SK-N-DZ (cell line): ENCODE data around the gene FCRL6.

Experiments used
- DNase-seq: peaks from one replicate; pipeline ENCODE4 v3.0.0-alpha.2; 2015; ENCODE audit warnings: low spot score

The FCRL6 gene

DNA sequence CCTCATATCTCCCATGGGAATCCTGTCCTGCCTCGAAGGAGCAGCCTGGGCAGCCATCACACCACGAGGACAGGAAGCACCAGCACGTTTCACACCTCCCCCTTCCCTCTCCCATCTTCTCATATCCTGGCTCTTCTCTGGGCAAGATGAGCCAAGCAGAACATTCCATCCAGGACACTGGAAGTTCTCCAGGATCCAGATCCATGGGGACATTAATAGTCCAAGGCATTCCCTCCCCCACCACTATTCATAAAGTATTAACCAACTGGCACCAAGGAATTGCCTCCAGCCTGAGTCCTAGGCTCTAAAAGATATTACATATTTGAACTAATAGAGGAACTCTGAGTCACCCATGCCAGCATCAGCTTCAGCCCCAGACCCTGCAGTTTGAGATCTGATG is 33.2 kb downstream of the FCRL6 start:
- DNase-seq, result no peak

DNA sequence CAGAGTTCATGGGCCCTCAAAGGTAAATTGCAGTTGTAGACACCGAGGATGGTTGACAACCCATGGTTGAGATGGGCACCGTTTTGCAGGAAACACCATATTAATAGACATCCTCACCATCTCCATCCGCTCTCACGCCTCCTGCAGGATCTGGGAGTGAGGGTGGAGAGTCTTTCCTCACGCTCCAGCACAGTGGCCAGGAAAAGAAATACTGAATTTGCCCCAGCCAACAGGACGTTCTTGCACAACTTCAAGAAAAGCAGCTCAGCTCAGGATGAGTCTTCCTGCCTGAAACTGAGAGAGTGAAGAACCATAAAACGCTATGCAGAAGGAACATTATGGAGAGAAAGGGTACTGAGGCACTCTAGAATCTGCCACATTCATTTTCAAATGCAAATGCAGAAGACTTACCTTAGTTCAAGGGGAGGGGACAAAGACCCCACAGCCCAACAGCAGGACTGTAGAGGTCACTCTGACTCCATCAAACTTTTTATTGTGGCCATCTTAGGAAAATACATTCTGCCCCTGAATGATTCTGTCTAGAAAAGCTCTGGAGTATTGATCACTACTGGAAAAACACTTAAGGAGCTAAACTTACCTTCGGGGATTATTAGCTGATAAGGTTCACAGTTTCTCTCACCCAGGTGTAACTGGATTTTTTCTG is 33.8 kb downstream of the FCRL6 start:
- no peak for DNase-seq

DNA sequence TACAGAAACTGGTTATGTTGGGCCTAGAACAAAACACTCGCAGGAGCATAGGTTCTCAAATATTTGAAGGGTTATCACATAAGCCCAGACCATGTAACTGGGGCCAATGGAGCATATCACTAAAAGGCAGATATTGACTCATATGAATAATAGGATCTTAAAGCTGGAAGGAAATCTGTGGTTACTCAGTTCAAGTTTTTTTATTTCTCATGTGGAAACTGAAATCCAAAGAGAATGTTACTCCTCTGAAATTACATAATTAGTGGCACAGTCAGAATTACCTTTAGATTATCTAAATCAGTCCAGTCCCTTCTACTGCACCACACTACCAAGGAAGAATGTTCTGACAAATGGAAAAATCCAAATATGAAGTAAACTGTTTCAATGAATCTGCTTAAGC is 36.6 kb downstream of the FCRL6 start:
- no peak for DNase-seq

DNA sequence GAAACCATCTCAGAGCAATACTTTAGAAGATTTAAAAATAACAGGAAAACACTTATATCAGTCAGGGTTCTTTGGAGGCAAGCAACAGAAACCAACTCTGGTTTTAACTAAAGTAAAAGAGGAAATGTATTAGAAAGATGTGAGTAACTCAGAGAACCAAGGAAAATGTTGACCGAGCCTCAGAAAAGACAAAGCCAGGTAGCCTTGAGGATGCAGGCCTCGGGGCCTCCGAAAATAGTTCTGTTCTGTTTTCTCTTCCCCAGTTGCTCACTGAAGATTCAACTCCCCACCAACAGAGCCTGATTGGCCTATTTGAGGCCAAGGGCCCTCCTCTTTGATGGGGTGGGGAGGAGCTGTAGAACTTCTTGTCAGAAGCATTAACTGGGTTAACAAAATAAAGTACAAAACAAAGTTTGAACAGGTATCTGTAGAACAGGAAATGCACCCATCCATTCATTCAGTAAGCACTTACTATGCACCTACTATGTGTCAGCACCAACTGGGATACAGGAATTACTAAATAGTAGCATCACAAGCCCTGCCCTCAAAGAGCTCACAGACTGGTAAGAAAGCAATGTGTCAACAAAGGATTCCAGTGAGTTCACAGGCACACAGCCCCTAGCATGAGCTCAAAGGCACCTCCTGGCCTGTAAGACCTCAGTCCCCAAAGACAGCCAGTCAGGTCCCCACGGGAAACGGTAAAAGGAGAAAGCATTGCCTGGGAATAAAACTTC is 37.1 kb downstream of the FCRL6 start:
- no peak for DNase-seq

DNA sequence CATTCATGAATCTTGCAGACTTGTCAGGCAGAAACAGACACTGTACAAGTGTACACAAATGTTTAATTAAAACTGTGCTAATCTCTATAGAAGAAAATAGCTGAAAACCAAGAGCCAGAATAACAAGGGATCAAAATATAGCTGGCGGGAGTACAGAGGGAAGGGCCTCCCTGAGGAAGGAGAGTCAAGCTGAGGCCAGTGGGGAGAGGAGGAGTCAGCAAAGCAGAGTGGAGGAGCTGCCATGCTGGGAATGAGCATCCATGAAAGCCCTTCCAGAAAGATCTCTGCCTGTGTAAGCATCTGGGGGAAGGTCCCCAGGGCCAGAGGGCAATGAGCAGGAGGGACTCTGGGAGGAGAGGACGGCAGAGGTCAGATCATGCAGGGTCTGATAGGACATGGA is 39.6 kb downstream of the FCRL6 start:
- DNase-seq, result no peak

DNA sequence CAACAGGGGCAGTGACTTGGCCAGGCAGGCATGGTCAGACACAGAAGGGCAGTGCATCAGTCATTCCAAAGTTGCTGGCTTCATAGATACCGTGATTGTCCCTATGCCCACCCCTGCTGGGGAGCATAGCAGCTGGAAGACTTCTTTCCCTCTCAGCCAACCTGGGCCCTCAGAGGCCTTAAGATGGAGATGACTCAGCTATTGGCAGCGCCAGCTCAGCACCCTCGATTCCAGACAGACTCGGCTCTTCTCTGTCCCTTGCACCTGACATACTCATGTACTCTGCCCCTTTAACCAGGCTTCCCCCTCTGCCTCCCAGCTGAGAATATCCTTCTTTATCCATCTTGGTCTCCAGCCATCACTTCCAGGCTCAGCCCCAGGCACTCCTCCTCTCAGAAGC is 41.3 kb downstream of the FCRL6 start:
- DNase-seq, result no peak

DNA sequence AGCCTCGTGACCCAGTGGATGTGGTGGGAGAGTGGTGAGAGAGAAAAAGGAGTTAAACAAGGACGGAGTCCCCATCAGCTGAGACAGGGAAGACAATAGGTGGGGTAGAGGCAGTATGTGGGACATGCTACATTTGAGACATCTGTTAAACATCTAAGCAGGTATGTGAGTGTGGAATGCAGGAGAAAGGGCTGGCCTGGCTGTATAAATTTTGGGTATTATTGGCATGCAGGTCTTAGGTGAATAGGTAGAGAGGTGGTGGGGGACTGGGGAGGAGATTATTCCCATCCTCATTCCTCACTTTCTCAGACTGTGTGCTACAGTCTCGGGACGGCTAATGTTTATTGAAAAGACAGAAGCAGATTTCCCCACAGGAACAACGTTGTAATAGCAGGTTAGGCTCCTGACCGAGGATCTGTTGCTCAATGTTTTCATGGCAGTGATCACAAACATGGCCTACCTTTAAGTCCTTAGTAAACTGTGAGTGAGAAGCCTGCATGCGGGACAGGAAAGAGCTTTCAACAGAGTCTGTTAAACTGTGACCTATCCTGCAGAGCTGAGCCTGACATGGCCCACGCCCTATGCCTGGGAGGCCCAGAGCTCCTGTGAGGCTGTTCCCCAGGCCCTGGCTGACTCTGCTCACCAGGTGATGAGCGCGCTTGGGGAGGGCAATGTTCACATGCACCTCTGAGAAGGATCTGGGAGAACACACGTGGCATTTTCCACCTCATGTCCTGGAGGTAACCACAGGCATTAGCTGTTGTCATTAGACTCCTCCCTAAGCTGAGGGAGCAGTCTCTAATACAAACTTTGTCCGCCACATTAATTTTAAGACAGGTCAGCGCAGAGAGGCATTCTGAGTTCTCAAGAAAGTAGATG is 43.8 kb downstream of the FCRL6 start:
- DNase-seq, result no peak

DNA sequence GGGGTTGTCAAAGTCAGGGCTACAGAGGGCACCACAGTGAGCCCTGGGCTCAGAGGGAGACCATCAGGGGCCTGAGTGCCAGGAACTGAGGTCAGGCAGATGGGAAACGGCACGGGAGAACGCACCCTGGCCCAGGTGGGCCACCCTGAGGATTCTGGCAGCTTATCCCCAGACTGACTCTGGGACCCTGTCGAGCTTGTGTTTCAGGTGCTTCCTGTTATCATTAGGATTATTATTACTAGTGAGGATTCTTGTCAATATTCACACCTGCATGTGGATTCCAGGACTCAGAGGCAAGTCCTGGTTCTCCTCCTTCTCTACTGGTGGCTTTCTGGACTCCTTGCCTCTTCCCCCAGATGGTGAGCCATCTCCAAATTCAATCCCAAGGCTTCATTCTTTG is 45.1 kb downstream of the FCRL6 start:
- DNase-seq, result no peak

DNA sequence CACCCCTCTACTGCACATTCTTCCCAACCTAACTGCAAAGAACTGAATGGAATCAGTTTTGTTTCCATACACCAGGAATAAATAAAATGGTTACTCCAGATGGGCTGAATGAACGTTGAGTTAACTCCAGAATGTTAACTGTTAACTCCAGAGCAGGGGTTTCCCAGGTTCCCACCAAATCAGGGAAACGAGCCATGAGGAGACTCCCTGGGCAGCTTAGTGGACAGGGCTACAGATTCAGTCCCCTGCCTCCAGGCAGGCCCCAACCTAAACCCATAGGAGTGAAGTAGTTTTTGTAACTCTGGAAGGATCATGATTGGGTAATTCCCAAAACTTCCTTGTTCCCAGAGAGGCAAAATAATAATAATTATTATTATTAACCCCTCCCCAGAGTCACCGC is 46.2 kb downstream of the FCRL6 start:
- no peak for DNase-seq

DNA sequence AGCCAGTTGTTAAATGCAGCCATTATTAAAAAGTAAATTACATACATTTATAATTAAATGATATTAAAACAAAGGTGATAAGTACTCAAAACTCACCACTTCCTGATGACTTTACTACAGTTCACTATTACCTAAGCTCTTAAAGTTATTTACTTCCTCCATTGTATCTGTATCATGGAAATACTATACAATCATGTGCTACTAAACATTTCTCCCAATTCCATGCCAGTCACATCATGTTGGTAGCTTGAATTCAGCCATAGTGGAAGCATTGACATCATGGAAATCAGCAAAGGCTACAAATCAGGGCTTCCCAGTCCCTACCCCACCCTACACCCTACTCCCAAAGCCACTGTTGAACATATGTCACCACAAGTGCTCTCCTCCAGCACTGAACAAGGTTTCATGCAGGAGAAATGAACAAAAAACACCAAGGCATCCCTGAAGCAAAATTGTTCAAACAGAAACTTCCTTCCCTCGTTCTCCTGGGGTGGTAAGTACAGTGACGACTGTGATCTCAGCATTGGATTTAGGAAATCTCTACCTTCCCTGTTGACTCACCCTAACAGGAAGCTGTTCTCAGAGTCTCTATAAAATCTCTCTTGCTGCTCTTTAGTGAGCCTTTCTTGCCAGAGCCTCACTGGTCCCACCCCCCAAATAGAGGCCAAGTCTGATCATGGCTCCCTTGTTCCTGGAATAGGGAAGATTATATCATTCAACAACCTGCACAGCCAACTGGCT is 47.6 kb downstream of the FCRL6 start:
- DNase-seq, result no peak

DNA sequence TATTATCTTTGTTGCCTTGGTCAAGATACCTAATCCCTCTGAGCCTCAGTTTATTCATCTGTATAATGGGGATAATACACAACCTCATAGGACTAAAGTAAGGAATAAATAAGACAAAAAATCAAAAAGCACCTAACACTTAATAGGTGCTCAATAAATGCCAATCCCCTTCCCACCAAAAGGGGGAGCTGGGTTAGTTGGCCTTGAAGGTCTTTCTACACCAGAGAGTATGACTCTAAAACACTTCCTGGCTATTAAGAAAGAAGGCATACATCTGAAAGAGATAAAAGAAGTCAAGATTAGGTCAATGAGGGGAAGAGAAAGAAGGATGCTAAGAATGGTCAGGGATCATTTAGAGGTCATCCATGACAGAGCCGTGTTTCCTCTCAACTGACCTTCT is 49.2 kb downstream of the FCRL6 start:
- DNase-seq, result no peak

DNA sequence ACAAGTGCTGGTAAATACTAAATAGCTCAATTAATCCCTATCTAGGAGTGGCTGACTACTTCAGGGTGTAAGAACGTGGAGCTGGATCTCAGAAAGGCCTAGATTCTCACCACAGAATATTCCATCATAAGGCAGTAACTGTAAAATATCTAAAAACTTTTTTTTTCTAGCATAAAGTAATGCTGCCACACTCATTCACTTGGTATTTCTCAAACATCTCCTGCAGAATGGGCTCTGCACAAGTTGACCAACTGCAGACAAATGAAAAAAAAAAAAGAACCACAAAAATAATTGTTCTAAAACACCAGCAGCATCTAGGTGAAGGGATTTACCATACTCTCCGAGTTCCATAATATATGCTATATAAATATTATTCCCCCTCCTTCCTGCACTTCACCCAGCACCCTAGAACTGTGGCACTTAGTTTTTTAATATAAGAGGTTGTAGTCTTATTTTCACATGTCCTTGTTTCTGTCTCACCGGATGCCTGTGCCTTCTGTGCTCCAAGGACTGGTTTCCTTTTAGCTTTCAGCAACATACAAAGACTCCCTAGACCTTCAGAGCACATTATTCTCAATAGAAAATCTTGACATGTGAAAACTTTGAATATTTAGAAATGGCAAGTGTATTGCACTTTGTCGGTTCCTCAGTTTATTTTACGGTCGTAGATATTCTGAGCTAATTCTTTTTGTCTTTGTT is 51.4 kb downstream of the FCRL6 start:
- DNase-seq, result no peak

DNA sequence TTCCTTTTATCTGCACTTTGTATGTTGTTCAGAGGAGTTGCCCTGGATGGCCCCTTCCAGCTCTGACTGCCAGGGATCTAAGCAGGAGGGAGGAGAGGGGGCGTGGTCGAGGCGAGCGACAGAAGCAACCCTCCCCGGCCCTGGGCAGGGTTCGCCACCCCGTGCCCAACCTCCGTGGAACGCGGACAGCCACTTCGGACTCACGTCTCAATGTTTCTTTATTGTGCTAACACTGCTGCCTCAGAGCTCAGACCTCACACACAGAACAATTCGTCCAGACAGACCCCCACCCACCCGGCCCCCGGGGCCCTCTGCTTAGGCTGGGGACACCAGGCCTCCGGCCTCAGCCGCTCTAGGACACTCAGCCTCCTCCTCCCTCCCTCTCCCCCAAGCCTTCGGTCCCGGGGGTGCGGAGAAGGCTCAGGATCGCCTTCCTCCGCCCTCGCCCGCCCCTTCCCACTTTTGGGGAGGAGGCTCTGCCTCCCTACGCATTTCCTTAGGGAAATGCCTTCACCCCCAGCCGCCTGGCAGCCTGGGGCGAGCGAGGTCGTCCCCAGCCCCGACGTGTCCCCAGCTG is 52.0 kb downstream of the FCRL6 start:
- peak; percentile 36 for DNase-seq

DNA sequence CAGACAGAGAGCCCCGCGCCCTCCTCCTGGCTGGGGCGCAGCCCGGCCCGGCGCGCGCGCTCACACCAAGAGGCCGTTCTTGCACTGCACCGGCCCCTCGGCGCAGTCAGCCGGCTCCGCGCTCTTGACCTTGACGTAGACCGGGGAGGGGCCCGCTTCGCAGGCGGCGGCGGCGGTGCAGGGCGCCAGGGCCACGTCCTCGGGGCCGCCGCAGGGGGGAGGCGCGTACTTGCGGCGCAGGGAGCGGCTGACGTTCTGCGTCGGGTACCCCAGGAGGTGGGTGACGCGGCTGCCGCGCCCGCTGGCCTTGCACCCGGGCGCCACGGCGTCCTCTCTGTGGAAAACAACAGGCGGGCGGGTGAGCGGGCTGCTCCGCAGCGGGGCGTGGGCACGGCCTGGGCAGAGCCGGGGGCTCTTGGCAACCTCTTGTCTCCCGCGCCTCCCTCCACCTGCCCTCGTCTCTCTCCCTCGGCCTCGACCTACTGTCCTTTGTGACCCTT is 52.6 kb downstream of the FCRL6 start:
- peak; percentile 75 for DNase-seq

DNA sequence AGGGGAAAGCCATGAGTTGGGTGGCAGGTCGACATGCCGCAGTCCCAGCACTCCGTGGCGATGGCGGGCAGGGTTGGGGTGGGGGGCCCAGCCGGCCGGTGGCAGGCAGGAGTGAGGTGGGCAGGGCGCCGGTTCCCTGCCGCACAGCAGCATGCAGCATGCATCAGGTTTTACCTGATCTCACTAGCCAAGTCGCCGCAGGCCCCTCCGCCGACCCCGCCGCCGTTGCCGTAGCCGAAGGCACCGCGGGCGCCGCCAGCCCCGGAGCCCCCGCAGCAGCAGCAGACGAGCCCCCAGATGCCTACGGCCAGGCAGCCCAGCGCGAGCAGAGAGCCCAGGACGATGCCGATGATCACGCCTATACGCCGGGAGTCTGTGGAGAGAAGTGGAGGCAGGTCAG is 53.5 kb downstream of the FCRL6 start:
- DNase-seq, result no peak

DNA sequence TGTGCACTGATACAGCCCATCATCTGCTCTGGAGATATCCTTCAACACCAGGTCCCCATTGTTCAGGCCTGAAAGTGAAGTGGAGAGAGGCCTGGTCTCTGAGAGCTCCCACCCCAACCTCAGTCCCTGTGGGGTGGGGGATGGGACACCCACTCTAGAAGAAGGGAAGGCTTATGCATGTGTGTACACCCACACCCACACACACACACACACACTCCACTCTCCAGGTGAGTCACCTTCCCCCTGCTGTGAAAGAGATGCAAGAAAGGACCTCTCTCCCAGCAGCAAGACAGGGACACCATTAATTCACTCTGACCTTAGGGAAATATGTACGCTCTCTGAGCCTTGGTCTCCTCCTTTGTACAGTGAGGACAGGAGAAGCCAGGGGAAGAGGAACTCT is 54.4 kb downstream of the FCRL6 start:
- DNase-seq, result no peak

DNA sequence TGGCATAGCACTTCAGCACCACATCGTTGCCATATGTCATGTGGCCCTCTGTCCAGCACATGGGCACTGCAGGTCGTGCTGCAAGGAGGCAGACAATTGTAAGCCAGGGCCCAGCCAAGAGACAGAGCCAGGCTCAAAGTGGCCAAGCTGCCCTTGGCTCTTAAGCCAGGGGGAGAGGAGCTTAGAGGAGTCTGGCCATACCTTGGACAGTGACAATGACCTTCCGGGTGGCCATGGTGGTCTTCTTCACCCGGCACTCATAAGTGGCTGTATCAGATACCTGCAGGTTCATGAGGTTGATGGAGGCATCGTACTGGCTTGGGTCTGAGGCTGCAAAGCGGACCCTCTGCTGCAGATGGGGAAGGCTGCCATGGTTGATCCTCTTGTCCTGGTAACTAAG is 55.7 kb downstream of the FCRL6 start:
- no peak for DNase-seq

DNA sequence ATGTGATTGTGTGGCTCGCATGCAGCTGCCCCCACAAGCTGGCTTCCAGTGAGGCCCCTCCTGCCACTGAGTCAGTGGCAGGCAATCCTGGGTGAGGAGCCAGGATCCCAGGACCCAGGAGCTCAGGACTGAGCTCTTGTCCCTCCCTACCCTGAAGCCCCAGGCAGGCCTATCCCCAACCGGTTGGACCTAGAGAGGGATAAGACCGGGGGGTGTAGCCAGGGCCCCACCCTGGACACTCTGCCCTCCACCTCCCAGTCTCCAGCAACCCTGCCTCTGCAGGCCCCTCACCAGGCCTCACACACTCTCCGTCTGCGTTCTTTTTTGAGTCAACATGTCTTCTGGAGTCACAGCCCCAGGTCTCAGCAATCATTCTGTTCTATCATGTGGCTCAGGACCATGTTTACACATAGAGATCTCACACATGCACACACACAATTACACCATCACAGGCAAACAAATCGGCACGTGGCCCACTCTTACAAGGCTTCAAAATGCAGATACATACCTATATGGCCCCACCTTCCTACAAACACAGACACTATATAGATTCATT is 57.7 kb downstream of the FCRL6 start:
- no peak for DNase-seq

DNA sequence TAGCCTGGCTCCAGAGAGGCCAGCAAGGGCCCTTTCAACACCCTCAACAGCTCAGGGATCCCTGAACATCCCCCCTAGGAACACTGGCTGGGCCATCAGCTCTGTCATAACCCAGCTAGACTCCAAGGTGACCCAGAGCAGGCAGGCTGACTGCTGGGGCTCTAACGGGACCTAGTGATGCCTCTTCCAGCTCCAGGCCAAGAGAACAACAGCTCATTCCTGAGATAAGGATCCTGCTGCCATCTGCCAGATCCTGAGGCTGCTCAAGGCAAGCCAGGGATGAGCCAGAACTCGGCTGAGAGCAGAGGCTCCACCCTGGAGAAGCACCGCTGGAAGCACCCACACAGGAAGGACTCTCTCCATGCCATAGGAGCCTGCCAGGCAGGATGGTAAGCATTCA is 58.3 kb downstream of the FCRL6 start:
- peak; percentile 71 for DNase-seq

DNA sequence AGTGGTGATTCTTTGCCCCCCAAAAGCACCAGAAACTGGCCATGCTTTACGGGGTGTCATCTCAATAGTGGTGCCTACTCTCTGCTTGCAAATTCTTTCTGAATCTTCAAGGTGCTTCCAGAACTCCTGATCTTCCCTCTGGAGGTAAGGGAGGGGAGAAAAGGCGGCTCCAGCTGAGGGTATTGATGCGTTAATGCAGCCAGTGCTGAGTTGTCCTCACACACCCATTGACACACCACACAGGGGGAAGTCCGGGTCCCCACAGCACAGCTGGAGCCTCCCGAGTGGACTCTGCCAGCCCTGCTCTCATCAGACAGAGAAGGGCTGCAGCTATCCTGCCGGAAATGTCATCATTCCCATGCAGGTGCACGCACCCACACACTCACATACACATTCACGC is 59.1 kb downstream of the FCRL6 start:
- no peak for DNase-seq
